Neural cell (in vitro differentiated cells): ENCODE results near the gene CASP3. TPM values are rescaled to one million over a fixed set of nuclear protein-coding genes. Genes with fewer than 3 reads are reported as not detected.
"Not testable (repeated sequence)": the region's sequence is repeated elsewhere in the genome, so short reads cannot be mapped to it uniquely, and the experiment has no call there.

Source experiments
- H2AFZ ChIP-seq: fragments of 200-600, 300-800 bp; sonication (generic), shearing (Covaris generic); 2 replicates; pipeline ENCODE4 v1.6.0; 2014; ENCODE audit warnings: low read depth, mild to moderate bottlenecking, antibody characterized with exemption, low read length, moderate library complexity
- H3F3A ChIP-seq: fragments of 200-600 bp; shearing (Covaris generic); 2 replicates; pipeline ENCODE4 v1.6.1; 2016; ENCODE audit warnings: mild to moderate bottlenecking, moderate library complexity, mixed read lengths, antibody characterized with exemption, low read length; ENCODE audit not compliant: insufficient read depth, poor library complexity, severe bottlenecking
- H3K27ac ChIP-seq: fragments of 200-600, 300-800 bp; sonication (generic), shearing (Covaris generic); 2 replicates; pipeline ENCODE4 v1.5.1; 2014; ENCODE audit warnings: mild to moderate bottlenecking, low read length, moderate library complexity
- H3K27me3 ChIP-seq: fragments of 300-800, 200-600 bp; sonication (generic), shearing (Covaris generic); 2 replicates; pipeline ENCODE4 v1.6.0; 2014; ENCODE audit warnings: mild to moderate bottlenecking, low read depth, low read length, moderate library complexity; ENCODE audit not compliant: insufficient read depth
- H3K36me3 ChIP-seq: fragments of 300-800, 200-600 bp; sonication (generic), shearing (Covaris generic); 2 replicates; pipeline ENCODE4 v1.5.1; 2014; ENCODE audit warnings: mild to moderate bottlenecking, antibody characterized with exemption, low read length, moderate library complexity; ENCODE audit not compliant: insufficient read depth
- H3K4me2 ChIP-seq: fragments of 300-800, 200-600 bp; sonication (generic), shearing (Covaris generic); 2 replicates; pipeline ENCODE4 v1.6.0; 2014; ENCODE audit warnings: mild to moderate bottlenecking, low read length
- H3K4me3 ChIP-seq: fragments of 300-800, 200-600 bp; sonication (generic), shearing (Covaris generic); 2 replicates; pipeline ENCODE4 v1.5.1; 2014; ENCODE audit warnings: mild to moderate bottlenecking, low read length, moderate library complexity
- H3K79me2 ChIP-seq: fragments of 200-600 bp; shearing (Covaris generic); replicated peaks from 2 replicates; pipeline ENCODE4 v1.6.0; 2014; ENCODE audit warnings: mild to moderate bottlenecking, low read length, moderate library complexity; ENCODE audit not compliant: insufficient read depth
- H3K9ac ChIP-seq: fragments of 300-800, 200-600 bp; sonication (generic), shearing (Covaris generic); 2 replicates; pipeline ENCODE4 v1.6.1; 2016; ENCODE audit warnings: mild to moderate bottlenecking, low read length, mixed read lengths
- H3K9me2 ChIP-seq: fragments of 200-600 bp; shearing (Covaris generic); 2 replicates; pipeline ENCODE4 v1.6.1; 2016; ENCODE audit warnings: mild to moderate bottlenecking, low read length, mixed read lengths; ENCODE audit not compliant: insufficient read depth
- H3K9me3 ChIP-seq: fragments of 200-600, 300-800 bp; sonication (generic), shearing (Covaris generic); 2 replicates; pipeline ENCODE4 v1.6.1; 2016; ENCODE audit warnings: mild to moderate bottlenecking, mixed run types, low read length, moderate library complexity, mixed read lengths
- H4K20me1 ChIP-seq: fragments of 200-600 bp; shearing (Covaris generic); 2 replicates; pipeline ENCODE4 v1.6.1; 2016; ENCODE audit warnings: mild to moderate bottlenecking, mixed run types; ENCODE audit not compliant: insufficient read depth
- EP300 ChIP-seq: fragments of 450-650 bp; conservative IDR thresholded peaks from 2 replicates; pipeline ENCODE4 v1.6.1; 2014; ENCODE audit warnings: antibody characterized with exemption, mild to moderate bottlenecking, moderate library complexity; ENCODE audit not compliant: poor library complexity, severe bottlenecking
- EZH2 ChIP-seq: fragments of 200-600, 300-800 bp; shearing (Covaris generic), sonication (generic); IDR thresholded peaks from 2 replicates; pipeline ENCODE4 v1.6.1; 2014; ENCODE audit warnings: antibody characterized with exemption, low read length, borderline replicate concordance, mild to moderate bottlenecking; ENCODE audit not compliant: insufficient read depth, poor library complexity, severe bottlenecking
- MXI1 ChIP-seq: fragments of 450-650 bp; conservative IDR thresholded peaks from 2 replicates; pipeline ENCODE4 v1.6.1; 2014; ENCODE audit warnings: antibody characterized with exemption, mild to moderate bottlenecking; ENCODE audit not compliant: poor library complexity, severe bottlenecking
- POLR2AphosphoS5 ChIP-seq: IDR thresholded peaks from 2 replicates; pipeline ENCODE4 v1.6.1; 2012
- RAD21 ChIP-seq: fragments of 450-650 bp; conservative IDR thresholded peaks from 2 replicates; pipeline ENCODE4 v1.6.1; 2014; ENCODE audit warnings: antibody characterized with exemption, mild to moderate bottlenecking, moderate library complexity
- SMC3 ChIP-seq: fragments of 450-650 bp; conservative IDR thresholded peaks from 2 replicates; pipeline ENCODE4 v1.6.1; 2014; ENCODE audit warnings: antibody characterized with exemption, mild to moderate bottlenecking, moderate library complexity; ENCODE audit not compliant: poor library complexity
- TAF1 ChIP-seq: IDR thresholded peaks from 2 replicates; pipeline ENCODE4 v1.6.1; 2012; ENCODE audit warnings: low read depth
- polyA plus RNA-seq: library from polyadenylated mRNA; depleted of rRNA; stranded (reverse); fragments of >200 nt; gene quantifications from 2 replicates; pipeline ENCODE4 v1.2.3, GENCODE V29; 2014
- TF ChIP-seq, protein P1 (sequence below): fragments of 450-650 bp; IDR thresholded peaks from 2 replicates; pipeline ENCODE4 v1.5.1; 2014; ENCODE audit warnings: antibody characterized with exemption, mild to moderate bottlenecking, moderate library complexity; ENCODE audit not compliant: poor library complexity, severe bottlenecking
- TF ChIP-seq, protein P2 (sequence below): IDR thresholded peaks from 2 replicates; pipeline ENCODE4 v1.6.1; 2012; ENCODE audit warnings: borderline replicate concordance

The CASP3 gene
- polyA plus RNA-seq, 1 donor from 2014 or later = 116 TPM

DNA sequence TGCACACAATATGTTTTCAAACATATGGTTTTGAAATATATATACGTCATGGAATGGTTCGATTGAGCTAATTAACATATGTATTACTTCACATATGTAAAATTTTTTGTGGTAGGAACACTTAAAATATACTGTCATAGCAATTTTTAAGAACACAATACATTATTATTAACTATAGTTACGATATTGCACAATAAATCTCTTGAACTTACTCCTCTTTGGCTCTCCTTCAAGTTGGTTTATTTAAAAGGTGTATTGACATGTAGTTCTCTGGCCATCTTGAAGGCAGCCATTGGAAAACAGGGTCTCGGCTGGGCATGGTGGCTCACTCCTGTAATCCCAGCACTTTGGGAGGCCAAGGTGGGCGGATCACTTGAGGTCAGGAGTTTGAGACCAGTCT, 53.8 kb downstream of the CASP3 start:
- H3K9me3 ChIP-seq = no peaks in the 10 kb centered on the region
- TF ChIP-seq SMC3 = no peak
- no peak for TF ChIP-seq RAD21
- TF ChIP-seq TAF1 = no peak
- TF ChIP-seq, protein P1, sequence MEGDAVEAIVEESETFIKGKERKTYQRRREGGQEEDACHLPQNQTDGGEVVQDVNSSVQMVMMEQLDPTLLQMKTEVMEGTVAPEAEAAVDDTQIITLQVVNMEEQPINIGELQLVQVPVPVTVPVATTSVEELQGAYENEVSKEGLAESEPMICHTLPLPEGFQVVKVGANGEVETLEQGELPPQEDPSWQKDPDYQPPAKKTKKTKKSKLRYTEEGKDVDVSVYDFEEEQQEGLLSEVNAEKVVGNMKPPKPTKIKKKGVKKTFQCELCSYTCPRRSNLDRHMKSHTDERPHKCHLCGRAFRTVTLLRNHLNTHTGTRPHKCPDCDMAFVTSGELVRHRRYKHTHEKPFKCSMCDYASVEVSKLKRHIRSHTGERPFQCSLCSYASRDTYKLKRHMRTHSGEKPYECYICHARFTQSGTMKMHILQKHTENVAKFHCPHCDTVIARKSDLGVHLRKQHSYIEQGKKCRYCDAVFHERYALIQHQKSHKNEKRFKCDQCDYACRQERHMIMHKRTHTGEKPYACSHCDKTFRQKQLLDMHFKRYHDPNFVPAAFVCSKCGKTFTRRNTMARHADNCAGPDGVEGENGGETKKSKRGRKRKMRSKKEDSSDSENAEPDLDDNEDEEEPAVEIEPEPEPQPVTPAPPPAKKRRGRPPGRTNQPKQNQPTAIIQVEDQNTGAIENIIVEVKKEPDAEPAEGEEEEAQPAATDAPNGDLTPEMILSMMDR = no peak
- TF ChIP-seq, protein P2, sequence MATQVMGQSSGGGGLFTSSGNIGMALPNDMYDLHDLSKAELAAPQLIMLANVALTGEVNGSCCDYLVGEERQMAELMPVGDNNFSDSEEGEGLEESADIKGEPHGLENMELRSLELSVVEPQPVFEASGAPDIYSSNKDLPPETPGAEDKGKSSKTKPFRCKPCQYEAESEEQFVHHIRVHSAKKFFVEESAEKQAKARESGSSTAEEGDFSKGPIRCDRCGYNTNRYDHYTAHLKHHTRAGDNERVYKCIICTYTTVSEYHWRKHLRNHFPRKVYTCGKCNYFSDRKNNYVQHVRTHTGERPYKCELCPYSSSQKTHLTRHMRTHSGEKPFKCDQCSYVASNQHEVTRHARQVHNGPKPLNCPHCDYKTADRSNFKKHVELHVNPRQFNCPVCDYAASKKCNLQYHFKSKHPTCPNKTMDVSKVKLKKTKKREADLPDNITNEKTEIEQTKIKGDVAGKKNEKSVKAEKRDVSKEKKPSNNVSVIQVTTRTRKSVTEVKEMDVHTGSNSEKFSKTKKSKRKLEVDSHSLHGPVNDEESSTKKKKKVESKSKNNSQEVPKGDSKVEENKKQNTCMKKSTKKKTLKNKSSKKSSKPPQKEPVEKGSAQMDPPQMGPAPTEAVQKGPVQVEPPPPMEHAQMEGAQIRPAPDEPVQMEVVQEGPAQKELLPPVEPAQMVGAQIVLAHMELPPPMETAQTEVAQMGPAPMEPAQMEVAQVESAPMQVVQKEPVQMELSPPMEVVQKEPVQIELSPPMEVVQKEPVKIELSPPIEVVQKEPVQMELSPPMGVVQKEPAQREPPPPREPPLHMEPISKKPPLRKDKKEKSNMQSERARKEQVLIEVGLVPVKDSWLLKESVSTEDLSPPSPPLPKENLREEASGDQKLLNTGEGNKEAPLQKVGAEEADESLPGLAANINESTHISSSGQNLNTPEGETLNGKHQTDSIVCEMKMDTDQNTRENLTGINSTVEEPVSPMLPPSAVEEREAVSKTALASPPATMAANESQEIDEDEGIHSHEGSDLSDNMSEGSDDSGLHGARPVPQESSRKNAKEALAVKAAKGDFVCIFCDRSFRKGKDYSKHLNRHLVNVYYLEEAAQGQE = no peak
- no peak for TF ChIP-seq EP300
- TF ChIP-seq EZH2 = no peak
- TF ChIP-seq POLR2AphosphoS5 = no peak
- TF ChIP-seq MXI1 = no peak
- H3K4me3 ChIP-seq = no peak overlapping the region
- H3K27me3 ChIP-seq = no peaks in the 10 kb centered on the region
- H3K36me3 ChIP-seq = no peaks in the 10 kb centered on the region
- H3K27ac ChIP-seq = no peak overlapping the region
- no peaks in the 10 kb centered on the region for H3F3A ChIP-seq
- no peak overlapping the region for H3K9ac ChIP-seq
- H3K9me2 ChIP-seq = no peaks in the 10 kb centered on the region
- H2AFZ ChIP-seq = no peak overlapping the region
- H3K4me2 ChIP-seq = no peak overlapping the region
- no peaks in the 10 kb centered on the region for H3K79me2 ChIP-seq
- no peaks in the 10 kb centered on the region for H4K20me1 ChIP-seq

DNA sequence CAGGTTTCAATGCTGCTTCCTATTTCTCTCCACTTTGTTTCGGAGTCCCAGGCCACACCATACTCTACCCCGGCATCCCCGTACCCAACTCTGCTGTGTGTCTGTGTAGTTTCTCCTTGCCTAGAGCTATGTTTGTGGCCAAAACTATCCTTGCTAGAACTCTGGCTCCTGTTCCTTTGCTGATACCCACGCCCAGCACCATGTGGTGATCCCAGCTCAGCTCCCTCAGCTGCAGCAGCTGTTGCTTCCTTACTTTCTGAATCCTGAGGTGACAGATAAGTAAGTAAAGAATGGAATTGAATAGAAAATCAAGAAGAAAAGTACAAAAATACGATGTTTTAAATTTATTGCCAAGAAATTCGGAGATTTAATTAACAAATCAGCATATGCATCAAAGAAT, 55.8 kb downstream of the CASP3 start:
- Histone ChIP-seq H3K9me3 (no peaks in the 10 kb centered on the region), H3F3A (no peaks in the 10 kb centered on the region), H3K79me2 (no peaks in the 10 kb centered on the region), H3K27me3 (no peaks in the 10 kb centered on the region), H3K9ac (no peak overlapping the region), H3K4me2 (no peak overlapping the region), H3K36me3 (no peaks in the 10 kb centered on the region), H3K27ac (no peak overlapping the region), H2AFZ (no peak overlapping the region), H3K4me3 (no peak overlapping the region), H4K20me1 (no peaks in the 10 kb centered on the region), H3K9me2 (no peaks in the 10 kb centered on the region)
- TF ChIP-seq EZH2 (no peak), MXI1 (no peak), RAD21 (no peak), TAF1 (no peak), EP300 (no peak), SMC3 (no peak), POLR2AphosphoS5 (no peak)
- TF ChIP-seq, protein P2 = no peak
- TF ChIP-seq, protein P1 = no peak

DNA sequence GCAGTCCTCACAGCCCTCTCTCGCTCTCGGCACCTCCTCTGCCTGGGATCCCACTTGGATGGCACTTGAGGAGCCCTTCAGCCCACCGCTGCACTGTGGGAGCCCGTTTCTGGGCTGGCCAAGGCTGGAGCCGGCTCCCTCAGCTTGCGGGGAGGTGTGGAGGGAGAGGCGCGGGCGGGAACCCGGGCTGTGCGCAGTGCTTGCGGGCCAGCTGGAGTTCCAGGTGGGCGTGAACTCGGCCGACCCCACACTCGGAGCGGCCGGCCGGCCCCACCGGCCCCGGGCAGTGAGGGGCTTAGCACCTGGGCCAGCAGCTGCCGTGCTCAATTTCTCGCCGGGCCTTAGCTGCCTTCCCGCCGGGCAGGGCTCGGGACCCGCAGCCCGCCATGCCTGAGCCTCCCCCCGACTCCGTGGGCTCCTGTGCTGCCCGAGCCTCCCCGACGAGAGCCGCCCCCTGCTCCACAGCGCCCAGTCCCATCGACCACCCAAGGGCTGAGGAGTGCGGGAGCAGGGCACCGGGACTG, 57.4 kb downstream of the CASP3 start:
- H4K20me1 ChIP-seq, H3K36me3 ChIP-seq, H3K27me3 ChIP-seq, H3F3A ChIP-seq, H3K9ac ChIP-seq, H3K27ac ChIP-seq, H3K9me3 ChIP-seq, H2AFZ ChIP-seq, H3K4me3 ChIP-seq, H3K9me2 ChIP-seq, H3K79me2 ChIP-seq, H3K4me2 ChIP-seq: not testable (repeated sequence)
